Heart left ventricle (tissue), 13 donors: ENCODE results near the gene GRIK1.

ENCODE experiments used
- POLR2A ChIP-seq, 2 donors: fragments of 450-650 bp; IDR thresholded peaks; one replicate each; pipeline ENCODE4 v1.6.1; 2017; ENCODE audit warnings: antibody characterized with exemption in 2 of 2, mild to moderate bottlenecking in 2 of 2, moderate library complexity in 2 of 2
- TF ChIP-seq, protein P1 (sequence below), 12 donors: fragments of 200-600 bp; sonication (generic) in 4 of 12; IDR thresholded peaks; one replicate each; pipeline versions ENCODE4 v1.5.0 to v1.8.0; 2018 to 2022; ENCODE audit warnings: antibody characterized with exemption in 12 of 12, mild to moderate bottlenecking in 5 of 12
- donor health status: ischemic (EF 13 %, LVEDD 7.1; RV severe dilation, severe dysfunction).
- donor health status: DM: no; HTN: yes; CAD: no.
- donor health status: DM: no; HTN: no; CAD: no.
- donor health status: ischemic (EF 25% LVEDD 6.9; RV normal size, moderate dysfunction).
- donor health status: ischemic (EF 25% LVEDD 5.7; RV mildly dilated, moderate dysfunction).
- donor health status: ischemic (EF 35%, LVEDD 5.7; RV mildly dilated, moderate dysfunction).
- donor health status: nonischemic (EF 11% LVEDD 7.7; RV severe dilation, severe dysfunction).
- donor health status: DM: yes; HTN: yes; CAD: no.
- donor health status: PGD.
- donor health status: ischemic (EF 29% LVEDD 5.4; RV normal size, mild dysfunction).
- donor health status: nonischemic (EF 23%, LVEDD 6.1; RV moderate dilation, normal function).

- TF ChIP-seq, protein P1, sequence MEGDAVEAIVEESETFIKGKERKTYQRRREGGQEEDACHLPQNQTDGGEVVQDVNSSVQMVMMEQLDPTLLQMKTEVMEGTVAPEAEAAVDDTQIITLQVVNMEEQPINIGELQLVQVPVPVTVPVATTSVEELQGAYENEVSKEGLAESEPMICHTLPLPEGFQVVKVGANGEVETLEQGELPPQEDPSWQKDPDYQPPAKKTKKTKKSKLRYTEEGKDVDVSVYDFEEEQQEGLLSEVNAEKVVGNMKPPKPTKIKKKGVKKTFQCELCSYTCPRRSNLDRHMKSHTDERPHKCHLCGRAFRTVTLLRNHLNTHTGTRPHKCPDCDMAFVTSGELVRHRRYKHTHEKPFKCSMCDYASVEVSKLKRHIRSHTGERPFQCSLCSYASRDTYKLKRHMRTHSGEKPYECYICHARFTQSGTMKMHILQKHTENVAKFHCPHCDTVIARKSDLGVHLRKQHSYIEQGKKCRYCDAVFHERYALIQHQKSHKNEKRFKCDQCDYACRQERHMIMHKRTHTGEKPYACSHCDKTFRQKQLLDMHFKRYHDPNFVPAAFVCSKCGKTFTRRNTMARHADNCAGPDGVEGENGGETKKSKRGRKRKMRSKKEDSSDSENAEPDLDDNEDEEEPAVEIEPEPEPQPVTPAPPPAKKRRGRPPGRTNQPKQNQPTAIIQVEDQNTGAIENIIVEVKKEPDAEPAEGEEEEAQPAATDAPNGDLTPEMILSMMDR (IDR thresholded peaks at IDR 0.05), result no peak
- TF ChIP-seq POLR2A (IDR thresholded peaks at IDR 0.05), result no peak
Observed at GRCh38 chr21:29715089-29715488, 224.7 kb downstream of the GRIK1 start.
